ENCODE data around the gene HJURP. TPM values are rescaled to one million over a fixed set of nuclear protein-coding genes. Genes with fewer than 3 reads are reported as not detected.

The HJURP gene
- total RNA-seq, 2 experiments from 2014 or later, result 126 to 129 TPM

GRCh38 chr2:233822781-233823730 lies 31.3 kb downstream of the HJURP start:
- CTCF ChIA-PET, result no interaction called here
- Mint-ChIP-seq H3K36me3 (ENCODE audit: low read depth) (no peaks in the 10 kb centered on the region), H3K27me3 (peaks cover 14% of the 10 kb centered on the region), H3K27ac (no peak overlapping the region), H3K9me3 (no peaks in the 10 kb centered on the region), H3K4me3 (no peak overlapping the region), H3K4me1 (no peaks in the 10 kb centered on the region)
- POLR2A ChIA-PET, result interaction anchor here (0.5 kb wide), 1 partner anchor 1667 kb away, joined by 4 read pairs; no protein-coding TSS in a partner anchor
- DNase-seq, result no peak

- H3K27ac Mint-ChIP-seq, result no peak overlapping the region
- no peaks in the 10 kb centered on the region for H3K9me3 Mint-ChIP-seq
- H3K4me1 Mint-ChIP-seq, result no peaks in the 10 kb centered on the region
- H3K27me3 Mint-ChIP-seq, result peaks cover 13% of the 10 kb centered on the region
- no peak for DNase-seq
- ChIA-PET POLR2A (interaction anchor here (0.5 kb wide), 1 partner anchor 1668 kb away, joined by 4 read pairs; no protein-coding TSS in a partner anchor), CTCF (no interaction called here)
- H3K36me3 Mint-ChIP-seq (ENCODE audit: low read depth), result no peaks in the 10 kb centered on the region
- no peak overlapping the region for H3K4me3 Mint-ChIP-seq
Measured at GRCh38 chr2:233822101-233822771, 32.1 kb downstream of the HJURP start.

GRCh38 chr2:233821709-233822100 lies 32.6 kb downstream of the HJURP start:
- no peaks in the 10 kb centered on the region for H3K4me1 Mint-ChIP-seq
- ChIA-PET CTCF (no interaction called here), POLR2A (no interaction called here)
- H3K36me3 Mint-ChIP-seq (ENCODE audit: low read depth), result no peaks in the 10 kb centered on the region
- H3K27ac Mint-ChIP-seq, result no peak overlapping the region
- no peak for DNase-seq
- peaks cover 11% of the 10 kb centered on the region for H3K27me3 Mint-ChIP-seq
- no peaks in the 10 kb centered on the region for H3K9me3 Mint-ChIP-seq
- no peak overlapping the region for H3K4me3 Mint-ChIP-seq

GRCh38 chr2:233821196-233821595 lies 33.1 kb downstream of the HJURP start:
- H3K27me3 Mint-ChIP-seq, result peaks cover 10% of the 10 kb centered on the region
- ChIA-PET CTCF (no interaction called here), POLR2A (no interaction called here)
- no peaks in the 10 kb centered on the region for H3K36me3 Mint-ChIP-seq (ENCODE audit: low read depth)
- no peaks in the 10 kb centered on the region for H3K9me3 Mint-ChIP-seq
- H3K27ac Mint-ChIP-seq, result no peak overlapping the region
- DNase-seq, result no peak
- no peaks in the 10 kb centered on the region for H3K4me1 Mint-ChIP-seq
- no peak overlapping the region for H3K4me3 Mint-ChIP-seq

- Mint-ChIP-seq H3K27me3 (peaks cover 10% of the 10 kb centered on the region), H3K4me3 (no peak overlapping the region), H3K4me1 (no peaks in the 10 kb centered on the region), H3K9me3 (no peaks in the 10 kb centered on the region), H3K27ac (no peak overlapping the region), H3K36me3 (ENCODE audit: low read depth) (no peaks in the 10 kb centered on the region)
- no peak for DNase-seq
- ChIA-PET CTCF (no interaction called here), POLR2A (no interaction called here)
Measured at GRCh38 chr2:233820774-233821105, 33.6 kb downstream of the HJURP start.

- POLR2A ChIA-PET, result no interaction called here
- no peak for DNase-seq
- H3K4me1 Mint-ChIP-seq, result no peaks in the 10 kb centered on the region
- H3K9me3 Mint-ChIP-seq, result no peaks in the 10 kb centered on the region
- no peak overlapping the region for H3K27ac Mint-ChIP-seq
- H3K4me3 Mint-ChIP-seq, result no peak overlapping the region
- H3K27me3 Mint-ChIP-seq, result peaks cover 8% of the 10 kb centered on the region
- CTCF ChIA-PET, result no interaction called here
- no peaks in the 10 kb centered on the region for H3K36me3 Mint-ChIP-seq (ENCODE audit: low read depth)
Measured at GRCh38 chr2:233819884-233820773, 34.2 kb downstream of the HJURP start.

GRCh38 chr2:233818639-233819621 lies 35.4 kb downstream of the HJURP start:
- H3K4me3 Mint-ChIP-seq, result no peak overlapping the region
- no peaks in the 10 kb centered on the region for H3K4me1 Mint-ChIP-seq
- ChIA-PET CTCF (no interaction called here), POLR2A (no interaction called here)
- H3K27ac Mint-ChIP-seq, result no peak overlapping the region
- H3K36me3 Mint-ChIP-seq (ENCODE audit: low read depth), result no peaks in the 10 kb centered on the region
- no peak for DNase-seq
- peaks cover 9% of the 10 kb centered on the region for H3K27me3 Mint-ChIP-seq
- no peaks in the 10 kb centered on the region for H3K9me3 Mint-ChIP-seq

- H3K27ac Mint-ChIP-seq, result no peak overlapping the region
- H3K4me3 Mint-ChIP-seq, result no peak overlapping the region
- no peaks in the 10 kb centered on the region for H3K4me1 Mint-ChIP-seq
- ChIA-PET POLR2A (no interaction called here), CTCF (no interaction called here)
- peaks cover 9% of the 10 kb centered on the region for H3K27me3 Mint-ChIP-seq
- no peaks in the 10 kb centered on the region for H3K36me3 Mint-ChIP-seq (ENCODE audit: low read depth)
- DNase-seq, result no peak
- H3K9me3 Mint-ChIP-seq, result no peaks in the 10 kb centered on the region
Measured at GRCh38 chr2:233817995-233818638, 36.2 kb downstream of the HJURP start.

- DNase-seq, result no peak
- ChIA-PET CTCF (no interaction called here), POLR2A (no interaction called here)
- H3K36me3 Mint-ChIP-seq (ENCODE audit: low read depth), result no peaks in the 10 kb centered on the region
- H3K4me3 Mint-ChIP-seq, result no peak overlapping the region
- no peaks in the 10 kb centered on the region for H3K9me3 Mint-ChIP-seq
- peaks cover 9% of the 10 kb centered on the region for H3K27me3 Mint-ChIP-seq
- H3K27ac Mint-ChIP-seq, result no peak overlapping the region
- no peaks in the 10 kb centered on the region for H3K4me1 Mint-ChIP-seq
Measured at GRCh38 chr2:233817361-233817911, 36.9 kb downstream of the HJURP start.

- Mint-ChIP-seq H3K9me3 (no peaks in the 10 kb centered on the region), H3K36me3 (ENCODE audit: low read depth) (no peaks in the 10 kb centered on the region), H3K27me3 (peaks cover 9% of the 10 kb centered on the region), H3K27ac (no peak overlapping the region), H3K4me1 (no peaks in the 10 kb centered on the region), H3K4me3 (no peak overlapping the region)
- CTCF ChIA-PET, result no interaction called here
- POLR2A ChIA-PET, result no interaction called here
- no peak for DNase-seq
Measured at GRCh38 chr2:233816771-233817170, 37.6 kb downstream of the HJURP start.

- no peaks in the 10 kb centered on the region for H3K9me3 Mint-ChIP-seq
- H3K27me3 Mint-ChIP-seq, result peaks cover 9% of the 10 kb centered on the region
- no peaks in the 10 kb centered on the region for H3K4me1 Mint-ChIP-seq
- no peak overlapping the region for H3K4me3 Mint-ChIP-seq
- POLR2A ChIA-PET, result no interaction called here
- no peaks in the 10 kb centered on the region for H3K36me3 Mint-ChIP-seq (ENCODE audit: low read depth)
- CTCF ChIA-PET, result no interaction called here
- no peak for DNase-seq
- H3K27ac Mint-ChIP-seq, result no peak overlapping the region
Measured at GRCh38 chr2:233816334-233816733, 38.0 kb downstream of the HJURP start.

GRCh38 chr2:233815861-233816260 lies 38.5 kb downstream of the HJURP start:
- H3K36me3 Mint-ChIP-seq (ENCODE audit: low read depth), result no peaks in the 10 kb centered on the region
- DNase-seq, result no peak
- ChIA-PET CTCF (no interaction called here), POLR2A (no interaction called here)
- H3K4me1 Mint-ChIP-seq, result no peaks in the 10 kb centered on the region
- no peak overlapping the region for H3K27ac Mint-ChIP-seq
- H3K27me3 Mint-ChIP-seq, result peaks cover 9% of the 10 kb centered on the region
- no peaks in the 10 kb centered on the region for H3K9me3 Mint-ChIP-seq
- no peak overlapping the region for H3K4me3 Mint-ChIP-seq

All from activated CD4-positive, alpha-beta memory T cell treated with anti-CD3 and anti-CD28 coated beads, Interleukin-2, amount 10 ng/mL, durations not matched to agents 7 days and 5 days (primary cell).